SK-N-MC (cell line): Measurements from ENCODE around the gene ZNF467.

Source experiments
- EZH2 ChIP-seq: fragments of 200-600 bp; sonication (generic); IDR thresholded peaks from one replicate; pipeline ENCODE4 v1.6.1; 2017; ENCODE audit warnings: antibody characterized with exemption
- POLR2AphosphoS5 ChIP-seq: IDR thresholded peaks from 2 replicates; pipeline ENCODE4 v1.6.1; 2012; ENCODE audit warnings: mild to moderate bottlenecking, low read depth, low read length, borderline replicate concordance

DNA sequence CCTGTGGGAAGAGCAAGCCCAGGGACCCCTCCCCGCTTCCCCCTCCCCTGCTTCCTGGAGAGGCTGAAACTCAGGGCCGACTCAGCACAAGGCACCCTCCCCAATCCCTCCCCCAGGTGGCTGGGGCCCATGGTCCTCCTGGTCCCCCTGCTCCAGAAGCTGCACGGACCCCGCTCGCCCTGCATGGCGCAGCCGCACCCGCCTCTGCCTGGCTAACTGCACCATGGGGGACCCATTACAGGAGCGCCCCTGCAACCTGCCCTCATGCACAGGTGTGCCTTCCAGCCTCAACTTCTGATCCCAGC, 45.1 kb upstream of the ZNF467 start:
- no peak for TF ChIP-seq EZH2
- TF ChIP-seq POLR2AphosphoS5: no peak
